K562 (cell line): ENCODE measurements around the gene GTPBP2. TPM values are rescaled to one million over a fixed set of nuclear protein-coding genes. Genes with fewer than 3 reads are reported as not detected.

Experiments used
- ATAC-seq: fragments of 200-7000 bp; cut with Tn5 transposase; 3 replicates; pipeline ENCODE4 v1.9.1; 2020; ENCODE audit warnings: moderate library complexity
- BruUV-seq: library from RNA; stranded (reverse); fragments of 400-500 nt; replicated peaks from 2 replicates; lab custom pipeline; 2021; lab: Mats Ljungman, UMichigan
- CTCF ChIA-PET: fragments of 300-600 bp; formaldehyde crosslinking; extraction: SDS; loops from one replicate; lab custom pipeline; 2021; ENCODE audit warnings: low intra/inter-chr PET ratio; lab: Yijun Ruan, JAX
- POLR2A ChIA-PET: fragments of 300-600, 350-650 bp; sonication (Branson Sonifier 250); formaldehyde crosslinking; extraction: SDS; loops from one replicate; lab custom pipeline; 2021; ENCODE audit warnings: antibody characterized with exemption, inconsistent platforms; lab: Yijun Ruan, JAX
- DNase-seq, 4 experiments: peaks; one replicate each; pipeline versions ENCODE4 v3.0.0 to v3.0.0-alpha.2; 2011 to 2018; ENCODE audit warnings: low spot score in 3 of 4, mixed read lengths in 3 of 4; ENCODE audit errors: extremely low read depth in 1 of 4
- FAIRE-seq: peaks from 2 replicates; lab custom pipeline; 2011; peaks lifted over from hg19 to GRCh38; lab: Jason Lieb, UNC
- H2AFZ ChIP-seq: 2 replicates; pipeline ENCODE4 v1.6.0; 2011; ENCODE audit warnings: low read depth, low read length, control low read depth, inconsistent platforms
- H3K27ac ChIP-seq: fragments of 200-600 bp; 3 replicates; pipeline ENCODE4 v1.8.0; 2011; ENCODE audit warnings: low read depth, mild to moderate bottlenecking, control low read depth, inconsistent platforms, low read length, moderate library complexity, mixed read lengths; ENCODE audit errors: extremely low read depth
- H3K27me3 ChIP-seq, 2 experiments: fragments of 300-600 bp in 1 of 2; 2 replicates in 1 of 2; 3 replicates in 1 of 2; pipeline versions ENCODE4 v1.6.0 to v1.8.0; 2011; ENCODE audit warnings: inconsistent platforms in 2 of 2, low read length in 2 of 2, mild to moderate bottlenecking in 1 of 2, mixed read lengths in 1 of 2, moderate library complexity in 1 of 2; ENCODE audit not compliant: control insufficient read depth in 2 of 2, insufficient read depth in 2 of 2
- H3K36me3 ChIP-seq: fragments of 300-600 bp; 3 replicates; pipeline ENCODE4 v1.8.0; 2011; ENCODE audit warnings: mild to moderate bottlenecking, low read length, inconsistent platforms; ENCODE audit not compliant: control insufficient read depth, insufficient read depth
- H3K4me1 ChIP-seq, 2 experiments: fragments of 200-600 bp in 1 of 2; replicated peaks in 1 of 2; 2 replicates in 1 of 2; 3 replicates in 1 of 2; pipeline versions ENCODE4 v1.5.1 to v1.8.0; 2011; ENCODE audit warnings: inconsistent platforms in 2 of 2, low read length in 2 of 2, mild to moderate bottlenecking in 1 of 2, mixed read lengths in 1 of 2, moderate library complexity in 1 of 2; ENCODE audit not compliant: control insufficient read depth in 2 of 2, insufficient read depth in 2 of 2
- H3K4me2 ChIP-seq: 2 replicates; pipeline ENCODE4 v1.6.1; 2011; ENCODE audit warnings: low read length, control low read depth, inconsistent platforms, mixed read lengths; ENCODE audit not compliant: insufficient read depth
- H3K4me3 ChIP-seq: fragments of 200-600 bp; sonication (generic), shearing (Covaris generic); 2 replicates; pipeline ENCODE4 v1.5.1; 2016; ENCODE audit warnings: control low read depth, inconsistent platforms
- H3K79me2 ChIP-seq: fragments of 200-600 bp; 3 replicates; pipeline ENCODE4 v1.8.0; 2011; ENCODE audit warnings: low read length, inconsistent platforms; ENCODE audit not compliant: control insufficient read depth, insufficient read depth
- H3K9ac ChIP-seq, 2 experiments: 2 replicates each; pipeline versions ENCODE4 v1.6.0 to v1.6.1; 2011; ENCODE audit warnings: low read depth in 2 of 2, low read length in 2 of 2, control low read depth in 1 of 2, inconsistent platforms in 1 of 2, mild to moderate bottlenecking in 1 of 2, mixed read lengths in 1 of 2; ENCODE audit not compliant: insufficient read depth in 1 of 2
- H3K9me1 ChIP-seq: one replicate; pipeline ENCODE4 v1.6.0; 2011; ENCODE audit warnings: inconsistent platforms, mild to moderate bottlenecking, low read length, moderate library complexity; ENCODE audit not compliant: control insufficient read depth, insufficient read depth
- H3K9me3 ChIP-seq: replicated peaks from 2 replicates; pipeline ENCODE4 v1.5.1; 2011; ENCODE audit warnings: low read depth, low read length, inconsistent platforms; ENCODE audit not compliant: control insufficient read depth, insufficient read depth
- H4K20me1 ChIP-seq: replicated peaks from 2 replicates; pipeline ENCODE4 v1.6.1; 2011; ENCODE audit warnings: low read length, inconsistent platforms, mixed read lengths; ENCODE audit not compliant: control insufficient read depth, insufficient read depth
- KAT7 ChIP-seq: sonication (generic); formaldehyde crosslinking; IDR thresholded peaks from 2 replicates; pipeline ENCODE4 v1.8.0; 2022; ENCODE audit warnings: missing genetic modification reagents, mild to moderate bottlenecking, borderline replicate concordance
- NFIC ChIP-seq: fragments of 450-650 bp; IDR thresholded peaks from 2 replicates; pipeline ENCODE4 v1.6.1; 2017; ENCODE audit warnings: mild to moderate bottlenecking, inconsistent platforms
- POLR2A ChIP-seq: fragments of 450-650 bp; conservative IDR thresholded peaks from 2 replicates; pipeline ENCODE4 v1.6.1; 2016
- POLR2AphosphoS5 ChIP-seq: IDR thresholded peaks from 2 replicates; pipeline ENCODE4 v1.6.1; 2011; ENCODE audit warnings: mild to moderate bottlenecking, low read depth, low read length, moderate library complexity; ENCODE audit not compliant: control insufficient read depth, insufficient read depth
- POLR2B ChIP-seq: fragments of 450-650 bp; IDR thresholded peaks from 2 replicates; pipeline ENCODE4 v1.6.1; 2018; ENCODE audit warnings: low read depth; ENCODE audit not compliant: partially characterized antibody
- PYGO2 ChIP-seq: fragments of 450-650 bp; IDR thresholded peaks from 2 replicates; pipeline ENCODE4 v1.6.1; 2016; ENCODE audit warnings: mild to moderate bottlenecking, missing genetic modification characterization, moderate library complexity, missing compliant biosample characterization
- RBFOX2 ChIP-seq: fragments of 200-400 bp; formaldehyde crosslinking; IDR thresholded peaks from 2 replicates; pipeline ENCODE4 v1.6.1; 2017; ENCODE audit warnings: low read depth, mild to moderate bottlenecking, low read length, moderate library complexity
- SIN3B ChIP-seq: fragments of 450-650 bp; IDR thresholded peaks from 2 replicates; pipeline ENCODE4 v1.6.1; 2017; ENCODE audit warnings: low read depth, mild to moderate bottlenecking, moderate library complexity
- SIRT6 ChIP-seq: IDR thresholded peaks from one replicate; pipeline ENCODE4 v1.6.1; 2012; ENCODE audit warnings: low read depth, mild to moderate bottlenecking, control low read depth, inconsistent platforms, low read length, moderate library complexity
- STAT5A ChIP-seq: IDR thresholded peaks from 2 replicates; pipeline ENCODE4 v1.6.1; 2012; ENCODE audit warnings: low read length, inconsistent platforms, borderline replicate concordance
- ZNF143 ChIP-seq: sonication (generic); formaldehyde crosslinking; IDR thresholded peaks from 2 replicates; pipeline ENCODE4 v1.9.0; 2022; ENCODE audit warnings: mild to moderate bottlenecking, missing genetic modification reagents
- ZNF263 ChIP-seq: sonication (generic); formaldehyde crosslinking; IDR thresholded peaks from 2 replicates; pipeline ENCODE4 v1.8.0; 2022; ENCODE audit warnings: mild to moderate bottlenecking, missing genetic modification reagents, borderline replicate concordance
- WGBS: fragments of 100-300 bp; shearing (Covaris generic); methylation state at CpG from one replicate; pipeline ENCODE4 v1.1.6; 2016; ENCODE audit warnings: low coverage, mixed read lengths; ENCODE audit not compliant: insufficient coverage; ENCODE audit errors: missing lambda C conversion rate; 5-methylcytosine and 5-hydroxymethylcytosine counted together
- in situ Hi-C: fragments of 300-500 bp; cut with MboI; formaldehyde crosslinking; loops from 4 replicates; pipeline ENCODE4 v1.15.0; 2018; ENCODE audit warnings: inconsistent platforms, mixed read lengths
- intact Hi-C: fragments of 100-400 bp; cut with micrococcal nuclease; formaldehyde crosslinking; loops from 2 replicates; pipeline ENCODE4 v1.14.2; 2022
- polyA plus RNA-seq, 8 experiments: library from polyadenylated mRNA; depleted of rRNA in 4 of 8; stranded (reverse) in 5 of 8; unstranded in 3 of 8; fragments of >200 nt; fragmentation: Nextera tagmentation in 2 of 8; fragmentation: Illumina TruSeq in 1 of 8; extraction: Ambion mirVana in 2 of 8; extraction: Trizol in 1 of 8; gene quantifications; 2 replicates each; pipeline versions ENCODE4 v1.2.1 to v1.2.3, GENCODE V29; 2011 to 2014; ENCODE audit warnings: inconsistent platforms in 1 of 8, missing spikeins in 1 of 8
- total RNA-seq, 7 experiments: library from RNA; depleted of rRNA in 6 of 7; stranded (reverse); fragments of >200 nt in 6 of 7; fragmentation: Illumina TruSeq in 2 of 7; extraction: Trizol in 2 of 7; gene quantifications; 2 replicates each; pipeline versions ENCODE4 v1.2.1 to v1.2.3, GENCODE V29; 2011 to 2021; ENCODE audit warnings: low replicate concordance in 1 of 7
- TF ChIP-seq, protein P1 (sequence below): sonication (generic); formaldehyde crosslinking; IDR thresholded peaks from 2 replicates; pipeline ENCODE4 v1.8.0; 2022; ENCODE audit warnings: mild to moderate bottlenecking, missing genetic modification reagents

The GTPBP2 gene
- total and polyA plus RNA-seq, 9 of the 15 experiments (the other 6 are each of a cell fraction or from before 2014, with no cell fraction given) = 48.4 to 196 (median 111) TPM

DNA sequence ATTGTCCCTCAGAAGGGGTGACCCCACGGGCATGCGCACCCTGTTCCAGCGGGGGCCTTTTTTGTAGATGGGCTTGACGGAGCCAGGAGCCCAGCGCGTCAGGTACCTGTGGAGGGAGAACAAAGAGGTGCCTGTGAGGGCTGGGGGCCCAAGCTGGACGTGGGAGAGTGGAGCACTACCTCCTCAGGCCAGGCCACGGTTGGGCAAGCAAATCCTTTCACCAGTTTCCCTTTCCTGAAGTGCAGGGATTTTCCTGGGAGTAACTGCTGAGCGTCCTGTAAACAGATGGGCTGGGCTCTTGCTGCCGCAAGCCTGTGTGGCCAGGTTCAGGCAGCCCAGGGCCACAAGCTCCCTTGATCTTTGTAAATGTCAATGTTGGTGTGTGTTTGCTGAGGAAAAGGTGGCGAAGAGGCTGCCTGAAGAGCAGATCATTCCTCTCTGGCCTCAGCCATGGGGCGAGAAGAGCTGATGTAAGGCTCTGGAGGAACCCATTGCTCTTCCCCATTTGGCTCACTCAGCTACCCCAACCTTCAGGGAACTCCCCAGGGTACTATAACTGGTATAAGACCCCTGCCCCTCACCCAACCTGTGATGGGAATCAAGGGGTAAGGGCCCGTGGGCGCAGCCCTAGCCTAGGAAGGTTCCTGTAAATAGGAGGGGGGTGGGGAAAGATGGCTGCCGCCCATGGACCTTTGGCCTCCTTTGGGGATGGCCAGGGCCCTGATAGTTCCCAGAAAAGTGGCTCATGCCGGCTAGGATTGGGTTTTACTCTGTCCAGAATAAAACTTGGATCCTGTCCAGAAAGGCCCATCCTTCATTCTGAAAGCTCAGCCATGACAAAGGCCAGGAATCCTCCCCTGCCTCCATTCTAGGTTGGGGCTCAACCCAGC is 43.0 kb upstream of the GTPBP2 start (continued):
- no peak for TF ChIP-seq KAT7 (CRISPR knock-in tag)
- no peak for TF ChIP-seq STAT5A
- no peak for TF ChIP-seq PYGO2 (tag)
- 0 out of 2 replicates have a peak, but pooled peaks have one; percentile 9 for TF ChIP-seq RBFOX2

DNA sequence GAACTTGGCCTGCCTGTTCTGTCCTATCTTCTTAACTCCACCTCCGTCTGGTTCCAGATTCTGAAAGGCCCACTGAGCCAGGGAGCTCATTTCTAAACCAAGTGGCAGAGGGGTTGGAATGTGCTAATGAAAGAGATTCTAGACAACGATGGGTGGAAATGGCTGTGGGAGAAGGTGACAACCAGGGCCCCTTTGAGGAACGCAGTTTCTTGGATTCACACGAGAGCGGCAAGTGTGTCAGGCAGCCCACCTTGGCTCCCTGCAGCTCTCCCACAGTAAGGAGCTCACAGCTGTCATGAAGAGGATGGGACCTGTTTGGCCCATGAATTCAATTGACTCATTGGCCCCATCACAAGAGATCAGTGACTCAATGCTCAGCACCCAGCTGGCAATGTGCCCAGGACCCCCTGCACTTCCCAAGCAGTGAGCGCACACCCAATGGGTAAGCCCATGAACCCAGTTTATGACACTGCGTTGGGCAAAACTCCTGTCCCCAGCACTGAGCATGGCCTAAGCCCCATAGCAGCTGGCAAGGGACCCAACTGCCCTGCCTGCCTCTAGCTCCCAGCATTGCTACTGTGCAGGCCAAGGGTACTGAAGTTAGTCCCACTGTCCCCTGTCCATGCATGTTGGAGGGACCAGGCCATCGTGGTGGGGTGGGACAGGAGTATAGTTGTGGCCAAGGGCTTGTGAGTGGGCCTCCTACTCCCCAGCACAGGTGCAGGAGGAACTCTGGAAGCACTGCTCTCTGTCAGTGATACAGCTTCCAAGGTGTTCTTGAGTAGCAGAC is 42.1 kb upstream of the GTPBP2 start:
- no peak overlapping the region; the same call in 2 of the 3 replicates for H3K27ac ChIP-seq
- ATAC-seq = no peak
- TF ChIP-seq ZNF143 (0 out of 2 replicates have a peak, but pooled peaks have one; percentile 26), POLR2AphosphoS5 (peak; percentile 14; the same call in 1 of the 2 replicates), SIRT6 (no peak), ZNF263 (CRISPR knock-in tag) (0 out of 2 replicates have a peak, but pooled peaks have one; percentile 27), POLR2A (peak; percentile 26; the same call in 1 of the 2 replicates), NFIC (peak; percentile 77), POLR2B (peak; percentile 32), SIN3B (no peak)
- TF ChIP-seq, protein P1, sequence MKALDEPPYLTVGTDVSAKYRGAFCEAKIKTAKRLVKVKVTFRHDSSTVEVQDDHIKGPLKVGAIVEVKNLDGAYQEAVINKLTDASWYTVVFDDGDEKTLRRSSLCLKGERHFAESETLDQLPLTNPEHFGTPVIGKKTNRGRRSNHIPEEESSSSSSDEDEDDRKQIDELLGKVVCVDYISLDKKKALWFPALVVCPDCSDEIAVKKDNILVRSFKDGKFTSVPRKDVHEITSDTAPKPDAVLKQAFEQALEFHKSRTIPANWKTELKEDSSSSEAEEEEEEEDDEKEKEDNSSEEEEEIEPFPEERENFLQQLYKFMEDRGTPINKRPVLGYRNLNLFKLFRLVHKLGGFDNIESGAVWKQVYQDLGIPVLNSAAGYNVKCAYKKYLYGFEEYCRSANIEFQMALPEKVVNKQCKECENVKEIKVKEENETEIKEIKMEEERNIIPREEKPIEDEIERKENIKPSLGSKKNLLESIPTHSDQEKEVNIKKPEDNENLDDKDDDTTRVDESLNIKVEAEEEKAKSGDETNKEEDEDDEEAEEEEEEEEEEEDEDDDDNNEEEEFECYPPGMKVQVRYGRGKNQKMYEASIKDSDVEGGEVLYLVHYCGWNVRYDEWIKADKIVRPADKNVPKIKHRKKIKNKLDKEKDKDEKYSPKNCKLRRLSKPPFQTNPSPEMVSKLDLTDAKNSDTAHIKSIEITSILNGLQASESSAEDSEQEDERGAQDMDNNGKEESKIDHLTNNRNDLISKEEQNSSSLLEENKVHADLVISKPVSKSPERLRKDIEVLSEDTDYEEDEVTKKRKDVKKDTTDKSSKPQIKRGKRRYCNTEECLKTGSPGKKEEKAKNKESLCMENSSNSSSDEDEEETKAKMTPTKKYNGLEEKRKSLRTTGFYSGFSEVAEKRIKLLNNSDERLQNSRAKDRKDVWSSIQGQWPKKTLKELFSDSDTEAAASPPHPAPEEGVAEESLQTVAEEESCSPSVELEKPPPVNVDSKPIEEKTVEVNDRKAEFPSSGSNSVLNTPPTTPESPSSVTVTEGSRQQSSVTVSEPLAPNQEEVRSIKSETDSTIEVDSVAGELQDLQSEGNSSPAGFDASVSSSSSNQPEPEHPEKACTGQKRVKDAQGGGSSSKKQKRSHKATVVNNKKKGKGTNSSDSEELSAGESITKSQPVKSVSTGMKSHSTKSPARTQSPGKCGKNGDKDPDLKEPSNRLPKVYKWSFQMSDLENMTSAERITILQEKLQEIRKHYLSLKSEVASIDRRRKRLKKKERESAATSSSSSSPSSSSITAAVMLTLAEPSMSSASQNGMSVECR (CRISPR knock-in tag) = 0 out of 2 replicates have a peak, but pooled peaks have one; percentile 18
- intact Hi-C loops = no loop called here
- H2AFZ ChIP-seq = no peak overlapping the region
- no peaks in the 10 kb centered on the region for H3K27me3 ChIP-seq
- no peaks in the 10 kb centered on the region; the same call in 1 of the 2 replicates for H4K20me1 ChIP-seq
- peak overlapping the region in 1 of 2 experiments; percentile 49; a peak in 1 of 4 replicates for H3K9ac ChIP-seq
- H3K4me1 ChIP-seq = peaks cover 40 to 42% of the 10 kb centered on the region in 2 experiments
- POLR2A ChIA-PET = interaction anchor here (0.6 to 4.5 kb wide), 14 partner anchors 10 to 122 kb away, joined by 3 to 27 read pairs (median 4); partner anchors contain the start of genes GTPBP2 and MRPS18A
- CTCF ChIA-PET = no interaction called here
- H3K9me3 ChIP-seq = no peaks in the 10 kb centered on the region
- no peak for DNase-seq
- FAIRE-seq = no peak
- in situ Hi-C loops = no loop called here
- H3K9me1 ChIP-seq = peaks cover 12% of the 10 kb centered on the region
- no peaks in the 10 kb centered on the region for H3K79me2 ChIP-seq
- BruUV-seq = TSS peak; percentile 27
- 86% methylated on average over 8 of the region's 8 CpGs for WGBS
- H3K4me2 ChIP-seq = no peak overlapping the region
- H3K4me3 ChIP-seq = no peak overlapping the region
- peaks cover 58% of the 10 kb centered on the region for H3K36me3 ChIP-seq
